ENCODE data around the gene NLGN1. TPM values are rescaled to one million over a fixed set of nuclear protein-coding genes. Genes with fewer than 3 reads are reported as not detected.

Gene NLGN1
- total and polyA plus RNA-seq, 2 of the 8 experiments (the other 6 are each of a cell fraction or from before 2014, with no cell fraction given) = 7.8 to 14.8 TPM

- TF ChIP-seq USF2 (IDR thresholded peaks at IDR 0.05; ENCODE audit: low read length) = no peak
- TF ChIP-seq NRF1 (IDR thresholded peaks at IDR 0.05; ENCODE audit: low read depth, low read length) = no peak
Observed at GRCh38 chr3:173465898-173466678, 68.5 kb downstream of the NLGN1 start (continued).
